Activated CD4-positive, CD25-positive, alpha-beta regulatory T cell treated with anti-CD3 and anti-CD28 coated beads, Interleukin-2, amount 50 U/mL, for 24 hours (primary cell): Measurements from ENCODE around the gene SLC6A20.
"Not testable (repeated sequence)": the region's sequence is repeated elsewhere in the genome, so short reads cannot be mapped to it uniquely, and the experiment has no call there.

Experiments
- ATAC-seq, 2 donors: fragments of 150-1000 bp; cut with Tn5 transposase; one replicate each; pipeline ENCODE4 v1.10.0; 2021; ENCODE audit warnings: mild to moderate bottlenecking in 1 of 2, moderate library complexity in 1 of 2

SLC6A20 gene

DNA sequence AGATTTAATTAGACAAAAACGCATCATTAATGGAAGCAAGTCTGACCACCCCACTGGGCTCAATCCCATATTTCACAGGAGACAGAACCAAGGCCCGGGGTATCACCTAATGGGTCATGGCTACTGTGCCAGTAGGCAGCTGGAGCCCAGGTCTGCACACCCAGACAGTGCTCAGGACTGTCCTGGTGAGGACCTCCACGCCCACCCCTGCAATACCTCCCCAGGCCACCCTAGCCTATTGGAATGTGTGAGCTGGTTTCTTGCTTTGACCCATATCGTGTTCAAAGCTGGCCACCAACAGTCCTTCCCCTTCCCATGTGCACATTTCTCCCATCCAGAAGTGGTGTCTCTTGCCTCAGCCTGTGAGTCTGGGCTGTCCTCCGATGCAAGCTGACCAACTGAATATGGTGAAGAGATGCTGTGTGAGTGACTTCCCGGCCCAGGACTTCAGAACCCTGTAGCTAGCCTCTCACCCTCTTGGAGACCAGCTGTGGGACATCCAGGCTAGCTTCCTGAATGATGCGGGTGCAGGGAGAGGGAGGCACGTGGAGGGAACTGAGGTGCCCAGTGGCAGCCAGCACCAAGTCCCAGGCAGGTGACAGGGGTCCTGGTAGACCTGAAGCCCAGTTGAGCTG, 19.1 kb downstream of the SLC6A20 start:
- ATAC-seq, result no peak

DNA sequence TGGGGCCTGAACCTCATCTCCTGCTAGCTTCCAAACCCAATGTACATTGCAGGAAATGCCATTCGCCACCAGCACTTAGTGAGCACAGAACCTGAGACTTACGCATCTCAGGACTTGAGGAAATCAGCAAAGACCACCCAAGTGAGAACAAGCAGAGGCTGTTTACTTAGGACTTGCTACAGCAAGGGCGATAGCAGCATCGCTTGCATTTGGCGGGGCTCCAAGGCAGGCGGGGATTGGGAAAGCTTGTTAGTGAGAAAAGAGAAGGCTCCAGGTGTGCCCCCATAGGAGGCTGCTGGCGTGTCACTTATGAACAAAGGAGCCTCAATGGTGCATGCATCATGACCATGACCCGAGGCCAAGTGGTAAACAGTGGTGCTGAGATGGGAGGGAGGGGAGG, 19.7 kb downstream of the SLC6A20 start:
- no peak for ATAC-seq

DNA sequence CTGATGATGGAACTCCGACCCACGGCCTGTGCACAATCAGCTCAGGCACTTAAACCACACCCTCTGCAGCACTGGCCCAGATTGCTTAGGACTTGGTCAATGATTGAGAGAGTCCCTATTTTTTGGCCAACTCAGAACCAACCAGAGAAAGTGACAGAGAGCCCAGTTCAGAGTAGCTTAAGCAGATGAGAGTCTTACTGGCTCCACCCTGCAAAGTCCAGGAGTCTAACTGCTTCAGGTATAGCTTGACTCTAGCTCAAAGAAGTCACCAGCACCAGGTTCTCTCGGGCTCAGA, 20.1 kb downstream of the SLC6A20 start:
- no peak for ATAC-seq

DNA sequence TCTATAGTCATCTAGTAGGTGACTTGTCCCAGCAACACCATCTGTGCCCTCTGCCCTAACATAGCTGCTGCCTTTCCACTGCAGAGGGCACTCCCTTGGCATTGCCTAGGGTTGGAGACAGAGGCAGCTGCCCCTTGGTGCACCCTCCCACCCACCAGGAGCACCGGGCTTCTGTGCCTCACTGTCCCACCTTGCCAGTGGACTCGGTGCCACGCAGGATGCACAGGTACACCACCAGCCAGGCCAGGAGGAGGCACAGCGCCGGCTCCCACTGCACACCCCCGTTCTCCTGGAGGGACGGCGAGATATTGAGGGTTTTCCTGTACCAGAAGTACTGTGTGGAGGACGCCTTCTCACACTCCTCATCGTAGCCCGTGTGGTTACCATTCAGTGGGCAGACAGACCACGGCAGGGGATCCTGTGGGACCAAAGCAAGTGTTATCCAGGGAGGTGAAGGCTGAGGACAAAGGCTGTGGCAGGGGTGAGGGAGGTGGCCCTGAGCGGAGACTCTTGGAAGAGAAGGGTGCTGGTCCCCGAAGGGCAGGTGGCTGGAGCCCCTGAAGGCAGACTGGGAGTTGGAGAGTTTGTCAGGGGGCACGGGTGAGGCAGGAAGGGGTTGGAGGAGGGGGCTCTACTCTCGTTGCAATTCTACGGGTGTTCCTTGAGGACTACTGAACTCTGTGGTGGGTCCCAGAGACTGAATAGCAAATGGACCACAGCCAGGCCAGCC, 20.6 kb downstream of the SLC6A20 start:
- no peak for ATAC-seq

DNA sequence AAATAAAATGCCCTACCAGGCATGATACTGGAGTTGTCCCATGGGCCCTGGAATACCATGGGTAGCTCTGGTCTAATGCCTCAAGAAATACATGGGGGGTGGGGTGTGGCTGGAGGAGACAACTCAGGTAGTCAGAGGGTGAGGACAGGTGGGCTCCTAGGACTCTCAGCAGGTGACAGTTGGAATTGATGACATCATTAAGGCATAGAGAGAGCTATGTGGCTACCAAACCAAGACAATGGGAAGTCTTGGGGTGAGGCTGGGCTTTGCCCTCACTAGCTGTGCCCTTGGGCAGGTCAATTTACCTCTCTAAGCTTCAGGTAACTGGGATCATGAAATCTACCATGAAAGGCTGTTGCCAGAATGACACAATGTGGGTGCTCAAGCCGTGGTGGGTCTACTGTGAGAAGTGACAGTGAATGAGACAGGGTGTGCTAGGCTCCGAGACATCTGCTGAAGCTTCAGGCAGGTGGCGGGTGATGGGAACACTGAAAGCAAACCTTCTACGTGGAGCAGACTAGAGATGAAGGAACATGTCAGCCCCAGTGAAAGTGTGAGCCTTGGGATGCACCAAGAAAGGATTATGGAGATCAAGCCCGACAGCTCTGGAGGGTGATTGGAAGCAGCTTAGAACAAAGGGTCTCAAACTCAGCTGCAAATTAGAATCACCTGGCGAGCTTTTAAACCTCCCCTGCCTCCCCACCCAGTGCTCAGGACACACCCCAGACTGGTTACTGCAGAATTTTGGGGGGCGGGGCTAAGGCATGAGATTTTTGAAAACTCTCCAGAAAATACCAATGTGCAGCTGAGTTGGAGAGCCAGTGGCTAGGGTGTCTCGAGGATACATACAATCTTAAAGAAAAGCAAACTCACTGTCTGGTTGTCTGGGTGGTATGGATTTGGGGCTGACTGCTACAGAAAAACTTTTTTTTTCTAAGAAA, 21.5 kb downstream of the SLC6A20 start:
- no peak for ATAC-seq

DNA sequence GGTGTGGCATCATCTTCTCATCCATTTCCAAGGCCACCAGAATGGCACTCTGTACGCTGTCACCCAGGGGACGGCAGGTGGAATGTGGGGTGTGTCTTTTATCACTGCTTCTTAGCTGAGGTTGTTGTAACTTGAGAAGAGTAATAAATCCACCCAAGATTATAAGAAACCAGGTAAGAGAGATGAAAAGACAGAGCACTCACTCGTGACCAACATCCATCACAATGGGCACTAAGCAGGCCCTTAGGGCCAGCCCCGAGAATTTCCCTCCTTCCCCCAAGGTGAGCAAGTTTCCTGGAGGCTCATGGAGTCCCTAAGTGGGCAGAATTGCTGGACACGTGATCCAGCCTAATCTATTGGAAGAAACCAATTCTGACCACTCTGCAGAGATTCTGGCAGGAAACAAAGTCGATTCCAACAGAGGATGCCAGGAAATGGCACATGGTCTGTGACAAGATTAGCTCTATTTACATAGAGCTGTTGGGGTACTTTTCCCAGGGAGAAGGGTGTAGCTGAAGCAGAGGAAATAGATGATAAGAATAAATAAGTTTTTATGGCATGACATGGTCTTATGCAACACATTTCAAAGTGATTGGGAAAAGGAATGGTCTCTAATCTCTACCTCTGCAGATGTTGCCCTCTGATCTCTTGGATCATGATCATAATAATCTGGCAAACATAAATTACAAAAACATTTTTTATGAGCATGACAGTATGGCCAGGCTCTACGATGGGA, 22.5 kb downstream of the SLC6A20 start:
- no peak for ATAC-seq

DNA sequence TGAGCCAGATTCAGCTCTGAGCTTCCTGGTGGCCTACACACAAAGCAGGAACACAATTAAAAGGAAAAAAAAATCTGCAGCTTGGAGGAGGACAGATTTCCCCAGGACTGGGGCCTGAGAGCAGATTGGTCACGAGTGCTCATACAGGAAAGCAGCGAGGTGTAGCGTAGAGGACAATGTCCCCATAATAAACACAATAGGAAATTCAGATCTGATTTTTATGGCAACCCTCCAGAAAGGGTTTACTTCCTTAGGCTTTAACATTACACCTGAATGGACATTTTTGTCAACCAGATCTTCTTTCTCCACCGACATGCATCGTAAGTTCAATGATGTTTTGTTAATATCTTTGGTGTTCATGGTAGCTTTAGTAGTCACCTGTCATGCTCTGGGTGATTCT, 23.3 kb downstream of the SLC6A20 start:
- ATAC-seq, result no peak

DNA sequence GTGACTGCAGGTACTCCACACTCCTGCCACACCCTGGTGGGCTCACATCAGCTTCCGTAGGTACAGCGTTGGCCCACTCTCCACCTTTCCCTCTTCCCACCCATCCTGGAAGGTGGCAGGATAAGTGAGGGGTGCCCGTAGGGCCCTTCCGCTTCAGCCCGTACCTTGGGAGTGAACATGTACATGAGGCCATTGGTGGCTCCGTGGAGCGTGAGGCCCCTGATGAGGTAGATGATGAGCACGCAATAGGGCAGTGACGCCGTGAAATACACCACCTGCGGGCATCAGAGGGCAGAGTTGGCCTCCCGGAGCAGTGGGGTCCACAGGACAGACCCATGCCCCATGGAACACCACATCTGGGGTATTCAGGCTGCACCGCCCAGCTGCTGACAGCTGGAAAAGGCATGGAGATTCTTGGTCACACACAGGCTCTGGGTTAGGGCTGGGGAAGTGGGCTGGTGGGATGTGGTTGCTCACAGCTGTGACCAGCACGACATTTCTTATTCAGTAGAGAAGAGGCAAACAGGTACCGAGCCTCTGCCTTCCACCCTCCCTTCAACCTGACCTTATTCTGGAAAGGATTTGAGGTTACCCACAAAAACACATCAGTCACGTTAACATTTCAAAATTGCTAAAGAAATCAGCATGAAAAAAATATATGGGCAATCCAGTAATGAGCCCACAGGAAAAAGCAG, 23.8 kb downstream of the SLC6A20 start:
- peak in 1 of 2 donors; percentile 27 for ATAC-seq

DNA sequence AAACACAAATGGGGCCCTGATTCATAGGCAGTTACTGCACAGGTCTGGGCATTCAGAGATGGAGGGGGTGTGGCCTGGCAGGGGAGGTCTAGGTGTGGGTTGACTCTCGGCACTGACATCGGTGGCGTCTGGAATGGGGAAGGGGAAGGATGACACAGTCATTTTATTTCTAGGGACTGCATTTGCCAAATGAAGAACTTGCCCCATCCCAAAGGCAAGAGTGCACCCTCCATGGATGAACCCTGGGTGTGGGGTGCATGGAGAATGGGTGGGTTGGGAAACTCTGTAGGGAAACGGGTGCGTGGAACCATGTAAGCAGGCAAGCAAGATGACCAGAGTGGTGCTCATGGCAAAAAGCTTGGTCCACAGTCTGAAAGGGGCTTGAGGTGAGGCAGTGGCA, 24.5 kb downstream of the SLC6A20 start:
- ATAC-seq, result no peak

DNA sequence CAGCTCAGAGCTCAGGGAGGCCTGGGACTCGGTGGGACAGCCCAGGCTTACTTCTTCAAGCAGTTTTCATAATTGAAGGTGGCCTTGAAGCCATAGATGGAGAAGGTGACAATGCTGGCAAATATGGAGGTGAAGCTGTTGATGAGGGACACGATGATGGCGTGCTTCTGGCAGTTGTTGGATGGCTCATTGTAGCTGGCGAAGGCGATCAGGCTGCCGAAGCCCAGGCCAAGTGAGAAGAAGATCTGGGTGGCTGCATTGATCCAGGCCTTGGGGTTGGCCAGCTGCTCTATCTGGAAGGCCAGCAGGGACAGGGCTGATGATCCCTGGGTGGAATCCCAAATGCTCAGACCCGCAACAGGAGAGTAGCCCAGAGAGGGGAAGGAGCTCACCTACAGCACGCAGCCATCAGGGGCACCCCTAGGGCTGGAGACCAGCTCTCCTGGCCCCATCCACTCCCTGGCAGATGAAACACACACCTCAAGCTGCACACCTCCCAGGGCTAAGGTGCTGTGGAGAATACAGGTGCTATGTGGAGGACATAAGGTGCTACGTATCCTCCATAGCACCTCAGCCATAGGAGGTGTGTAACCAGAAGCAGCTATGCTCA, 25.1 kb downstream of the SLC6A20 start:
- ATAC-seq, result no peak

DNA sequence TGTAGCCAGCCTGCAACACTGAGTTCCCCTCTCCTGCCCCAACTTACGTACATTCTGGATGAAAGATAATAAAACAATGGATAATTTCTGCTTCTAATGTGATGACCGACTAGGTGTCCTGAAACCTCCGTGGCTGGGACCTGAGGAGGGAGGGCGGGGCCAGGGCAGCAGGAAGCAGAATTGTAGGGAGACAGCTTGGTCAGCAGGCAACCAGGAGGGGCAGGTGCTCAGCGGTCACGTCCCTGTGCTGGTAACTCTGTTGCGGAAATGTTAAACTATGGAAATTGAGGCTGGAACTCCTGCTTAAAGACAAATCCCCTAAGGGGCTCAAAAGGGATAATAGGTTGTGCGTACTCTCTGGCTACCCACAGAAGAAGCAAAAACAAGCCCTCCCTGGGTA, 30.4 kb downstream of the SLC6A20 start:
- ATAC-seq, result no peak

DNA sequence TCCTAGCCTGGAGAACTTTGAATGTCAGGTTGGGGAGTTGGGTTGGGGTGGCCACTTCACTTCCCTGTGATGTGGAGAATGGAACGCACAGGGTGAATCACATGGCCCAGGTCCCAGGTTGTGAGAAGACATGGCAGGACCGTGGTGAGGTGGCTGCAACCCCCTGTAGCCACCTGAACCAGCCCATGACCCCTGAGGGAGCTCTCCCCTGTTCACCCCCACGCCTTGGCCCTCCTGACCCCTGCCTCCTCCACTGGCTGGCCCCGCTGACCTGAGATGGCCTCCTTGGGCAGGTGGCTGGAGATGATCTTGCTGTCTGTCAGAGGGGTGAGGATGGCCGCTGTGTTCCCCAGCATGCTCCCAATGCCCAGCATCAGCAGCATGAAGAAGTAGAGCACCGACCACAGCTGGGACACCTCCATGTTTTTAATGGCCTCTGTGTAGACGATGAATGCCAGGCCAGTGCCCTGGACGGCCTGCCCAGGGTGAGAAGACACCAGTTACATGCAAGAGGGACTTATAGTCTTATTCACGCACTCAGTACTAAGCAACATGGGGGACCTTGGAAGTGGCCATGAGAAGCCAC, 31.0 kb downstream of the SLC6A20 start:
- no peak for ATAC-seq

DNA sequence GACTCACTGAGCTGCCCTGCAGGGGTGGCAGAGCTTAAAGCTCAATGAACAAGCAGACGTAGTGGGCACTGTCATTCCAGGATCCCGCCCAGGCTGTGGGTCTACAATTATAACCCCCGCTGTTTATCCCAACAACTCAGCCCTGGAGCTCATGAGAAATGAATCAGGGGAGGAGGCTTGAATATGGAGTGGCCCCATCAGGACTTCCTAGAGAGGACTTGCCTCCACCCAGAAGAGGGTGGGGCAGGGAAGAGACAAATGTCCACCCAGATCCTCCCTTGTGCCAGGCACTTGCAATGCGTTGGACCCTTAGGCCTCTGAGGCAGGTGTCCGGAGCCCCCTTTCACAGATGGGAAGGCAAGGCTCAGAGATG, 33.0 kb downstream of the SLC6A20 start:
- no peak for ATAC-seq

DNA sequence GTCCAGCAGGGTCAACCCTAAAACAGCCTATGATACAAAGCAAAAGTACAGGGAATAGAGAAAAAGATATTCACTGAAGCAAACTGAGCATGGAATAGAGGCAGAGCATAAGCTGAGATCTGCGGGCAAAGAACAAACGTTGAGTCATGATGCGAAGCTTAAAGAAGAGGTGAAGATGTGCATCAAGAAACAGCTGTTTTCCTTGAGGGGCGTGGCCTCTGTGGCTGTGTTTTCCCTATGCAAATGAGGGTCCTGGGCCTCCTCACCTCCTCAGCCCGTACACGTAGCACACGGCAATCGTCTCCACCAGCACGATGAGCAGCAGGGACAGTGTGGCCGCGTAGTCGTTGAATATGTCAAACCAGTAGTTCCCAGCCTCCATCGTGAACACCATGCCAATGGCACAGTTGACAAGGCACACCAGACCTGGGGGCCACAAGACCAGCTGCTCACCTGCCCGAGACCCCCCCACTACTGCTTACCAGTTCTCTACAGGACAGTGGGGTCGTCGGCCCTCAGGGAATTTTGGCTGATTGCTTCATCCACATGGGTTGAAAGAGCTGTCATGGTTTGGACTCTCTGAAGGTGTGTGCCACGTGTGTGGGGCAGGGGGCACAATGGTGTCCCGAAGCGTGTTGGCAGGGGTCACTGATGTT, 33.6 kb downstream of the SLC6A20 start:
- ATAC-seq, result no peak

DNA sequence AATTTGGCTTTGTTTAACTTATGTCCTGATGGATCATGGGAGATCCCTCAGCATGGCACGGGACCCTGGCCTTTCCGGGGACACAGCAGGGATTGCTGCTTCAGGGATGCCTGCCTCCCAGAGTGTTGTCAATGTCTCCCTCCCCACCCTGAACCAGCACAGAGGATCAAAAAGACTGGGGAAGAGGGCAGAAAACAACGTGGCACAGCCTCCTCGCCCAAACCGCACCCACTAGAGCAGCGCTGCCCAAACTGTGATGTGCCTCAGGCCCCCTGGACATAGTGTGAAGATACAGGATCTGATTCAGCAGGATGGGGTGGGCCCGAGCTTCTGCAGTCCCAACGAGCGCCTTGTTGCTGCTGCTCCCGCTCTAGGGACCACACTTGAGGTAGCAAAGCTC, 34.5 kb downstream of the SLC6A20 start:
- no peak for ATAC-seq

DNA sequence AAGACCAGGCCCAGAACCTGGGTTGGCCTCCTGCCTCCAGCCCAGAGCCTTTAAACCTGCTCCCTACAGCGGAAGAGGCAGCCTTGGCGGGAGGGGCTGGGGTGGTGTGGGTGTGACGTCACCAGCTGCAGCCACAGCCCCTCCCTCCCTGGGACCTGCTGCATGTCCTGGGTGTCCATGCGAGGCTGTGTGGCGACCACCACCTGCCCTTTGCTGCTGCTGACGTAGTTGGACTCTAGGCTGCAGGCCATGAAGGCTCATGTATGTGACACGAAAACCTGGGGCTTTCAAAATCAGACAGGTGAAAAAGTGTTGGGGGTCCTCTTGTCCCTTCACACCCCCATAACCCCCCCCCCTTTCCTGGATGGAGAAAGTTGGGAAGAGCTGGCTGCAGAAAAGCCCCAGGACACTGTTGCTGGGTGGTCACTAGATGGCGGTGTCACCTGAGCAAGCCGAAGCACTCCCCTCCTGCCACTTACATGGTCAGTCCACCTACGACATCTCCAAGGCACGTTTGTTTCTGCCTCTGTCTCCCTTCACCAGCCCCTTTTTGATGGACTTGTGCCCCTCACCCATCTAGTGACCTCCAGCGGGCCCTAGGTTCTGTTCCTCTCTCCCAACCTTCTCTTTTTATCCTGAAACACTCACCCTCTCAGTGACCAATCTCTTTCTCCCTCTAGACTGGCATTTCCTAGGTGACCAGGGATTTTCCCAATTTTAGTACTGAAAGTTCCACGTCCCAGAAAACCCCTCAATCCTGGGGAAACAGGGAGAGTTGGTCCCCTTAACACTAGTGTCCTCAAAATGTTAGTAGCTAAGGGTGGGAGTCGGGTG, 35.2 kb downstream of the SLC6A20 start:
- peak; percentile 48 to 74 for ATAC-seq

DNA sequence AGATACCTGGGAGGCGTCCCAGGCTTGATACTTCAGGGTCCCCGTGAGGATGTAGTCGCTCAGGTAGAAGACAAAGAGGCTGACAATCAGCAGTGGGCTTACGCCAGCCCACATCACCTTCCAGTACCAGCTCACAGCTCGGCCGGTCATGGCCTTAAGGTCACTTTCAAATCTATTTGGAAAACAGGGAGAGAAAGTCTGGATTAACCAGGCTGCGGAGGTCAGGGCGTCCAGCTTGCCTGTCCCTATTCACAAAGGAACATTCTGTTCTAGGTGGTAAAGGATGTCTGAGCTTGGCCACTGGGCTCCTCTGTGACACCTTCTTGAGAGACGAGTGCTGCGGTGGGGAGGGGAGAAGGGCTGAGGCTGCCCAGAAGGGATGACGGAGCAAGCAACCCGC, 36.5 kb downstream of the SLC6A20 start:
- no peak for ATAC-seq

DNA sequence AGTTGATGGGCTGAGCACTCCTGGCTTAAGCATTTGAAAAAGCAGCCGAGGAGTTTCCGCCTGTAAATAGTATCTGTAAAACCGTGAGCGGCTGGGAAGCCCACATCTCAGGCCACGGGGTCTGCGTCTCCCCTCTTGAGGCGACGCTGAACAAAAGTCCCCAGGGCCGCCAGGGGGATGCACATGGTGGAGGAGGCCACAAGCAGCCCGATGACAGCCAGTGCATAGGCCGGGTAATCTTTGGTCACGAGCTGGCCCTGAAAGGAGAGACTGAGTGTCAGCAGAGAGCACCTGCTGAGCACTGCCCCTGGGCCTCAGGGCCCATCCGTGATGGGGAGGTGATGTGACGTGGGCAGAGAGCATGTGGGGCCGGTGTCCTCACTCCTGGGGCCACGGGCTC, 37.5 kb downstream of the SLC6A20 start:
- ATAC-seq, result no peak

DNA sequence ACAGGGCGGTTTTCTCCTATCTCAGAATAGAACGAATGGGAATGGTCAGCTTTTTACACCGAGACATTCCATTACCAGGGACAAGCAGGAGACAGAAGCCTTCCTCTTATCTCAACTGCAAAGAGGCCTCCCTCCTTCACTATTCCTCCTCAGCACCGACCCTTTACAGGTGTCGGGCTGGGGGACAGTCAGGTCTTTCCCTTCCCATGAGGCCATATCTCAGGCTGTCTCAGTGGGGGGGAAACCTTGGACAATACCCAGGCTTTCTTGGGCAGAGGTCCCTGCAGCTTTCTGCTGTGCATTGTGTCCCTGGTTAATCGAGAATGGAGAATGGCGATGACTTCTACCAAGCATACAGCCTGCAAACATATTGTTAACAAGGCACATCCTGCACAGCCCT, 39.2 kb downstream of the SLC6A20 start:
- ATAC-seq, result not testable (repeated sequence)

DNA sequence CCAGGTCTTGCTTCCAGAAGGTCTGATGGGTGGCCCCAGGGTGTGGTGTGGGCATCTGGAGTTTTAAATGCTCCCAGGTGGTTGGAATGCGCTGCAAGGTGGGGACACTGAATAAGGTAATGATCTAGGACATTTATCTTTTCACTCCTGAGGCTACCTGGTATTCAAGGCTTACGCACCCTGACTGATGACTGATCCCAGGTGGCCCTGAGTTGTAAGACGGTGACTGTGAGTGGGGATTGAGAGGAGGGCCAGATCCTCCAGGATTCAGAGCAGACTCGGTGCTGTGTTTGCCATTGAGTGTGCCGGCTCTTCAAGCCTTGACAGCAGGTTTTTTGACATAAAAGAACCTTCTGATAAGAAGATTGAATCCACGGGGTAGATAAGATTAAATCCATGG, 40.3 kb downstream of the SLC6A20 start:
- no peak for ATAC-seq
